Kidney (tissue), 14 donors: Measurements from ENCODE around the gene HAUS6. TPM values are rescaled to one million over a fixed set of nuclear protein-coding genes. Genes with fewer than 3 reads are reported as not detected.

Source experiments
- DNase-seq, 5 donors: peaks; one replicate each; pipeline ENCODE4 v3.0.0-alpha.2; 2013 to 2020
- FAIRE-seq: peaks from 2 replicates; lab custom pipeline; 2012; peaks lifted over from hg19 to GRCh38; lab: Jason Lieb, UNC
- H3K27ac ChIP-seq, 2 donors: one replicate each; pipeline ENCODE4 v1.7.0; 2013; ENCODE audit warnings: low read depth in 2 of 2, low read length in 2 of 2, inconsistent platforms in 1 of 2
- H3K27me3 ChIP-seq: one replicate; pipeline ENCODE4 v1.7.1; 2013; ENCODE audit warnings: low read length, inconsistent platforms; ENCODE audit not compliant: control insufficient read depth, insufficient read depth
- H3K36me3 ChIP-seq, 3 donors: one replicate each; pipeline versions ENCODE4 v1.7.0 to v1.7.1; 2013; ENCODE audit warnings: low read length in 3 of 3, control low read depth in 1 of 3, inconsistent platforms in 1 of 3; ENCODE audit not compliant: insufficient read depth in 3 of 3, control insufficient read depth in 2 of 3
- H3K4me1 ChIP-seq, 3 donors: one replicate each; pipeline versions ENCODE4 v1.7.0 to v1.7.1; 2013; ENCODE audit warnings: low read length in 3 of 3, inconsistent platforms in 1 of 3, low read depth in 1 of 3; ENCODE audit not compliant: control insufficient read depth in 2 of 3, insufficient read depth in 2 of 3
- H3K4me3 ChIP-seq, 3 donors: one replicate each; pipeline versions ENCODE4 v1.7.0 to v1.8.1; 2013; ENCODE audit warnings: low read length in 3 of 3, control low read depth in 1 of 3, inconsistent platforms in 1 of 3
- H3K9ac ChIP-seq, 3 donors: one replicate each; pipeline versions ENCODE4 v1.7.0 to v1.7.1; 2013; ENCODE audit warnings: low read length in 3 of 3, control low read depth in 1 of 3, inconsistent platforms in 1 of 3
- H3K9me3 ChIP-seq, 3 donors: one replicate each; pipeline versions ENCODE4 v1.7.0 to v1.7.1; 2013; ENCODE audit warnings: low read length in 3 of 3, control low read depth in 1 of 3, inconsistent platforms in 1 of 3; ENCODE audit not compliant: control insufficient read depth in 2 of 3, insufficient read depth in 1 of 3
- CTCF ChIP-seq: IDR thresholded peaks from 3 replicates; pipeline ENCODE4 v1.5.1; 2012; ENCODE audit warnings: mild to moderate bottlenecking, moderate library complexity, borderline replicate concordance; ENCODE audit not compliant: insufficient read depth; ENCODE audit errors: extremely low read depth
- intact Hi-C: fragments of 100-400 bp; cut with DNase I; formaldehyde crosslinking; loops from one replicate; pipeline ENCODE4 v1.11.1; 2022
- polyA plus RNA-seq: library from polyadenylated mRNA; stranded (reverse); fragments of 350-450 nt; fragmentation: Illumina TruSeq; extraction: RNeasy Lipid Tissue Mini Kit (QIAGEN cat#74804); gene quantifications from one replicate; pipeline ENCODE4 v1.2.3, GENCODE V29; 2014; ENCODE audit warnings: low read depth, low replicate concordance; ENCODE audit not compliant: insufficient read depth
- total RNA-seq: library from RNA; stranded (reverse); fragmentation: NEBNext Ultra II Directional; extraction: Animal tissue kit (Norgen Biotek cat#: 25700); gene quantifications from one replicate; pipeline ENCODE4 v1.2.1, GENCODE V29; 2021
- donor health status: control.
- donor health status: control.
- donor health status: control.
- donor health status: control.
- donor health status: control.
- donor health status: DM: yes; HTN: yes; CAD: no.
- donor health status: Normal renal cell carcinoma (clear cell type).

Gene HAUS6
- total and polyA plus RNA-seq, 2 donors from 2014 or later: 1.9 to 7.8 TPM

- Histone ChIP-seq H3K9me3 (no peaks in the 10 kb centered on the region), H3K9ac (no peak overlapping the region), H3K4me3 (no peak overlapping the region), H3K27ac (no peak overlapping the region), H3K4me1 (no peaks in the 10 kb centered on the region), H3K27me3 (no peaks in the 10 kb centered on the region), H3K36me3 (no peaks in the 10 kb centered on the region)
- FAIRE-seq (no peak), DNase-seq (no peak)
- TF ChIP-seq CTCF: no peak
- intact Hi-C loops: no loop called here
Measured at GRCh38 chr9:19018201-19018600, 84.5 kb downstream of the HAUS6 start.

- Histone ChIP-seq H3K9ac (no peak overlapping the region), H3K36me3 (no peaks in the 10 kb centered on the region), H3K4me1 (peaks cover 0 to 3% (median 2%) of the 10 kb centered on the region in 3 donors), H3K9me3 (no peaks in the 10 kb centered on the region), H3K27ac (no peak overlapping the region), H3K4me3 (no peak overlapping the region), H3K27me3 (no peaks in the 10 kb centered on the region)
- FAIRE-seq (no peak), DNase-seq (no peak)
- intact Hi-C loops: no loop called here
- no peak for TF ChIP-seq CTCF
Measured at GRCh38 chr9:19009391-19009965, 93.2 kb downstream of the HAUS6 start.

Other genes with a start within 250 kb of the HAUS6 start
- gene SAXO1, start 69.7 kb downstream of the HAUS6 start, total RNA-seq: 0.35 TPM
- gene SAXO1, start 69.7 kb downstream of the HAUS6 start, polyA plus RNA-seq: not detected
- gene RRAGA, start 53.5 kb downstream of the HAUS6 start, total RNA-seq: 94.3 TPM
- gene RRAGA, start 53.5 kb downstream of the HAUS6 start, polyA plus RNA-seq: 99.3 TPM
- 57.2 TPM for gene PLIN2, start 24.6 kb upstream of the HAUS6 start, total RNA-seq
- 308 TPM for gene PLIN2, start 24.6 kb upstream of the HAUS6 start, polyA plus RNA-seq
- gene DENND4C, start 127.8 kb upstream of the HAUS6 start, total RNA-seq: 59.5 TPM
- 6.2 TPM for gene DENND4C, start 127.8 kb upstream of the HAUS6 start, polyA plus RNA-seq